Activated CD4-positive, CD25-positive, alpha-beta regulatory T cell treated with anti-CD3 and anti-CD28 coated beads, Interleukin-2, amount 50 U/mL, for 72 hours (primary cell): ENCODE results near the gene ZC3H13.

Source experiments
- DNase-seq: peaks from one replicate; pipeline ENCODE4 v3.0.0; 2021

Gene ZC3H13

GRCh38 chr13:46052319-46053161 lies at the start of gene ZC3H13:
Gene ZC3H13, minus strand, starts transcription at chr13:46052746. Its CDS starts 7,239 bp downstream, at chr13:46045507.
- DNase-seq, result peak; percentile 85

- DNase-seq, result no peak
These were observed 49.7 kb upstream of the ZC3H13 start for GRCh38 chr13:46102255-46102605.

- DNase-seq, result no peak
These were observed 49.1 kb upstream of the ZC3H13 start for GRCh38 chr13:46101484-46102254.

GRCh38 chr13:46101002-46101401 lies 48.5 kb upstream of the ZC3H13 start:
- DNase-seq, result no peak

- no peak for DNase-seq
These were observed 47.8 kb upstream of the ZC3H13 start for GRCh38 chr13:46100191-46100815.

GRCh38 chr13:46097663-46098062 lies 45.1 kb upstream of the ZC3H13 start:
- DNase-seq, result no peak

GRCh38 chr13:46097015-46097414 lies 44.5 kb upstream of the ZC3H13 start:
- no peak for DNase-seq

- no peak for DNase-seq
These were observed 41.9 kb upstream of the ZC3H13 start for GRCh38 chr13:46094478-46094877.

GRCh38 chr13:46088821-46089562 lies 36.4 kb upstream of the ZC3H13 start:
- no peak for DNase-seq

- no peak for DNase-seq
These were observed 34.9 kb upstream of the ZC3H13 start for GRCh38 chr13:46087481-46087880.

- no peak for DNase-seq
These were observed 34.4 kb upstream of the ZC3H13 start for GRCh38 chr13:46086985-46087384.

- no peak for DNase-seq
These were observed 33.9 kb upstream of the ZC3H13 start for GRCh38 chr13:46086421-46086922.

GRCh38 chr13:46085737-46086136 lies 33.2 kb upstream of the ZC3H13 start:
- DNase-seq, result no peak

GRCh38 chr13:46082324-46082723 lies 29.8 kb upstream of the ZC3H13 start:
- DNase-seq, result no peak

GRCh38 chr13:46079770-46080169 lies 27.2 kb upstream of the ZC3H13 start:
- no peak for DNase-seq

- DNase-seq, result no peak
These were observed 24.7 kb upstream of the ZC3H13 start for GRCh38 chr13:46077265-46077664.

- no peak for DNase-seq
These were observed 24.3 kb upstream of the ZC3H13 start for GRCh38 chr13:46076827-46077226.

- DNase-seq, result no peak
These were observed 23.3 kb upstream of the ZC3H13 start for GRCh38 chr13:46075811-46076210.

- DNase-seq, result no peak
These were observed 19.2 kb upstream of the ZC3H13 start for GRCh38 chr13:46071590-46072249.

GRCh38 chr13:46063292-46063691 lies 10.7 kb upstream of the ZC3H13 start:
- DNase-seq, result no peak

GRCh38 chr13:46062185-46062584 lies 9.6 kb upstream of the ZC3H13 start:
- DNase-seq, result no peak

- no peak for DNase-seq
These were observed 6.9 kb upstream of the ZC3H13 start for GRCh38 chr13:46059405-46059804.
